Stimulated activated CD8-positive, alpha-beta memory T cell treated with anti-CD3 and anti-CD28 coated beads, Interleukin-4, amount 100 ng/mL, for 48 hours (primary cell): Measurements from ENCODE around the gene DTHD1.

Experiments used
- DNase-seq: peaks from one replicate; pipeline ENCODE4 v3.0.0-alpha.2; 2020

Gene DTHD1

DNA sequence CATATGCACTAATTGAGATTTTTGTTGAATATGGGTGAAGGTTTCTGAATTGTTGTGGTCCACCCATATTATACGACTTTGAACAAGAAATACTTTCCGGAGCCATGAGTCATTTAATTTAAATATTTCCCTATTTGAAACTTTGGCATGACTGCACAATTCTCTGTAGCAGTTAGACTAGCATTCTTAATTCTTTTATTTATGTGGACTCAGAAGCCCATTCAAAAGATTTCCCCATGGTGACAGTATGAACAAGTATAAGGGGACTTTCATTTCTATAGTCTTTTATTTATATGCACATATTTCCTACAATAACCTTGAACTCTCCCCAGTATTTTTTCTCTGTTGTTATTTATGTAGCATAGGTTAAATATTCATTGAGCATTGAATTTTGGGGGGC lies 72.6 kb downstream of the DTHD1 start:
- no peak for DNase-seq

GRCh38 chr4:36358173-36358572 lies 76.8 kb downstream of the DTHD1 start:
- DNase-seq: no peak

- no peak for DNase-seq
Observed at GRCh38 chr4:36360755-36361154, 79.3 kb downstream of the DTHD1 start.

DNA sequence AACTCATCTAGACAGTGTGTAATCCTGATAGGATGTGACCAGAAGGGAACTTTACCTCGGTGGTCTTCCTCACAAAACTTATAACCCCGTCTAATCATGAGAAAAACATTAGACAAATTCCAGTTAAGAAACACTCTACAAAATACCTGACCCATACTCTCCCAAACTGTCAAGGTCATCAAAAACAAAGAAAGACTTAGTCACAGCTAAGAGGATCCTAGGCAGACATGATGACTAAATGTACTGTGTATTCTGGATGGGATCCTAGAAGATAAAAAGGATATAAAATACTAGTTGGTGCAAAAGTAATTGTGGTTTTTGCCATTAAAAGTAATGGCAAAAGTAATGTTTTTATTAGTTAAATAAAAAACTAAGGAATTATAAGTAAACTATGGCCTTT lies 81.6 kb downstream of the DTHD1 start:
- no peak for DNase-seq

GRCh38 chr4:36374836-36375511 lies 93.6 kb downstream of the DTHD1 start:
- no peak for DNase-seq

DNA sequence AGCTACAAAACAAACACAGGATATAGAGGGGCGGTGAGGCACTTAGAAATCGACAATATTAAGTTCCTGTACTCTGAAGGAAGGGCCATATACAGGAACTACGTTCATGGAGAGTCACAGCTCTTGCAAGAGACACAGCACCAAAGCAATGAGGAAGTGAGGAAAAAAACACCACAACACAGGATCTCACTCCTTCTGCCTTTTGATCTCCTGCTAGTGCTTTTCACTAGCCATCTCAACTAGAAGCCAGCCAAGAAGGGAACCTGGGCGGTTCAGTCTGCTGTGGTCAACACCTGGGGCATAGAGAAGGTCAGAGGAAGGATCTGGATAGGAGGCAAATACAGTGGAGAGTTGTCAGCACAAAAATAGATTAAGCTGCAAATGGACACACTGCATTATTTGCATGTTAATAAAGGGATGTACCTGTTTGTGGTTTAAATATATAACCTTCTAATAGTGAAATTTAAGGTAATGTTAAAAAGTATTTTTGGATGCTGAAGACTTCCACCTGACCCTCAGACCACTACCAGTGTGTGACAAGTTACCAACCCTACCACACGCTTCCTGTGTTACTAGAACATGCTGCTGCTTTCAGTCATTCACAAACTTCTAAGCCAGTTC lies 104.6 kb downstream of the DTHD1 start:
- peak; percentile 36 for DNase-seq

DNA sequence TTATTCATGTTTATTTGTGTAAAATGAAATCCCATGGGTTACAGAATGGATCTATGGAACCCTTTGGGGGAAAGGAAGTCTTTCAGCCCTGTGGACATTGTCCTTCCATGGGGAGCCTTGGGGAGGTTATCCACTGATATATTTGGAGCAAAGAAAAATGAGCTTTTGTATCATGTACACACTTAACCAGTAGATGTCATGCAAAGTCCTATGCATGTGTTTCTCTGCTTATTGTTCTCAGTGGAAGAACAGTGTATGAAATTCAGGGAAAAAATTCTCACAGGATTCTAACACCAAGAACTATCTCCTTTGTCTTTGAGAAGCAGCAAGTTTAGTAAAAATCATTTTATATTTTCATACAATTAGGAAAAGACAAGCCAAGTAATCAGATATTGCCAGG lies 105.3 kb downstream of the DTHD1 start:
- DNase-seq: no peak

DNA sequence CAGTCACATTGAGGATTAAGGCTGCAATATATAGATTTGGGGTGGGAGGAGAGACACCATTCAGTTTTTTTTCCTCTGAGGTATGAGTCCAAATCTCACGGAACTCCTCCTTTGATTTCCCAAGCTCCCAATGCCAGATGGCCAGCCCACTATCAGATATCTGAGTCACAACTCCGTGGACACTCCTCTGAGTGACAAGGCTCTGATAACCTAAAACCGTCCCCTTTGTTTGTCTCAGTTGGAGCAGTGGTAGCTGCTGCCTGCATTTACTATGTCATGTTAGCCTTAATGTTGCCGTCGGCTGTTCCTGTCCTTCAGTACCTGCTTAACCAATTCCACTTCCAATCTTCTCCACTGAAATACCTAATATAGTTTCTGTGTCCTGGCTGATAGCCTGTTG lies 107.3 kb downstream of the DTHD1 start:
- no peak for DNase-seq

- no peak for DNase-seq
Observed at GRCh38 chr4:36391411-36391810, 110.0 kb downstream of the DTHD1 start.

GRCh38 chr4:36392024-36392423 lies 110.6 kb downstream of the DTHD1 start:
- DNase-seq: no peak

DNA sequence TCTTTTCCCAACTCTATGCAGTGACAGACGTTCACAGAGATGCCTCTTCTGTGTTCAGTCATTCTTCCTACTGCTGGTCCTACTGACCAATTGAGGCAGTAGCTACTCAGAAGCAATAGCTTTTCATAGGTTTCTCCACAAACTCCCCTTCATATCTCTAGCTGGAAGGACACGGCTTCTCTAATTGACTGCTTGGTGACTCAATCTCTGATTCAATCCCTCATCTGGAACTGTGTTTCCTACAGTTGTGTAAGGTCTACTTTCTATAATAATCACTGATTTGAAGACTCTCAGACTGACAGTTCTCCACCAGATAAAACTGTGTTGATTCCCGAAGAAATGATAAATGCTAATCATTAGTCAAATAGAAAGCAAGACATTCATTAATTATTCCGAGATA lies 111.5 kb downstream of the DTHD1 start:
- no peak for DNase-seq
